GM21619 (cell line): ENCODE results near the gene TMA16.

Experiments
- ATAC-seq: cut with Tn5 transposase; IDR thresholded peaks from one replicate; pipeline ENCODE4 v1.9.1; 2021; ENCODE audit not compliant: unreplicated experiment

TMA16 gene

GRCh38 chr4:163558539-163559044 is 64.1 kb downstream of the TMA16 start:
- ATAC-seq: peak; percentile 52

GRCh38 chr4:163562496-163562895 is 68.0 kb downstream of the TMA16 start:
- ATAC-seq: no peak

GRCh38 chr4:163563592-163563991 is 69.1 kb downstream of the TMA16 start:
- ATAC-seq: no peak

- no peak for ATAC-seq
Measured at GRCh38 chr4:163564221-163564720, 69.8 kb downstream of the TMA16 start.

GRCh38 chr4:163565226-163566135 is 71.0 kb downstream of the TMA16 start:
- ATAC-seq: no peak

GRCh38 chr4:163566257-163566796 is 71.8 kb downstream of the TMA16 start:
- ATAC-seq: no peak

- peak; percentile 59 for ATAC-seq
Measured at GRCh38 chr4:163568843-163569242, 74.4 kb downstream of the TMA16 start.
